HepG2 (cell line): ENCODE data around the gene FGFR1OP2. TPM values are rescaled to one million over a fixed set of nuclear protein-coding genes. Genes with fewer than 3 reads are reported as not detected.

ENCODE experiments used
- ARNTL ChIP-seq: sonication (generic); formaldehyde crosslinking; IDR thresholded peaks from 2 replicates; pipeline ENCODE4 v1.4.0; 2020; ENCODE audit warnings: mild to moderate bottlenecking, missing genetic modification reagents
- ATF3 ChIP-seq: sonication (generic); formaldehyde crosslinking; IDR thresholded peaks from 2 replicates; pipeline ENCODE4 v1.4.0; 2020; ENCODE audit warnings: missing genetic modification reagents
- CERS6 ChIP-seq: sonication (generic); formaldehyde crosslinking; IDR thresholded peaks from 2 replicates; pipeline ENCODE4 v1.5.0; 2020; ENCODE audit warnings: missing genetic modification reagents
- CTCF ChIP-seq: sonication (generic); formaldehyde crosslinking; IDR thresholded peaks from 2 replicates; pipeline ENCODE4 v1.5.0; 2020; ENCODE audit warnings: mild to moderate bottlenecking, missing genetic modification reagents, moderate library complexity
- DMAP1 ChIP-seq: IDR thresholded peaks from 2 replicates; pipeline ENCODE4 v1.6.1; 2016
- EED ChIP-seq: sonication (generic); formaldehyde crosslinking; IDR thresholded peaks from 2 replicates; pipeline ENCODE4 v1.5.0; 2020; ENCODE audit warnings: mild to moderate bottlenecking, missing genetic modification reagents
- GRHL1 ChIP-seq: sonication (generic); formaldehyde crosslinking; conservative IDR thresholded peaks from 2 replicates; pipeline ENCODE4 v1.8.0; 2022; ENCODE audit warnings: missing genetic modification reagents
- NFATC3 ChIP-seq: sonication (generic); formaldehyde crosslinking; IDR thresholded peaks from 2 replicates; pipeline ENCODE4 v1.5.1; 2020; ENCODE audit warnings: mild to moderate bottlenecking, missing genetic modification reagents
- PRPF4 ChIP-seq: fragments of 200-400 bp; formaldehyde crosslinking; IDR thresholded peaks from 2 replicates; pipeline ENCODE4 v1.6.1; 2016; ENCODE audit warnings: low read length, low read depth; ENCODE audit not compliant: poor library complexity, severe bottlenecking
- SMARCE1 ChIP-seq: fragments of 450-650 bp; IDR thresholded peaks from 2 replicates; pipeline ENCODE4 v1.6.1; 2017; ENCODE audit warnings: borderline replicate concordance
- SRY ChIP-seq: sonication (generic); formaldehyde crosslinking; IDR thresholded peaks from 2 replicates; pipeline ENCODE4 v1.8.0; 2022; ENCODE audit warnings: mild to moderate bottlenecking, missing genetic modification reagents
- STAG1 ChIP-seq: sonication (generic); formaldehyde crosslinking; IDR thresholded peaks from 2 replicates; pipeline ENCODE4 v1.4.0; 2020; ENCODE audit warnings: missing genetic modification reagents
- THAP8 ChIP-seq: sonication (generic); formaldehyde crosslinking; IDR thresholded peaks from 2 replicates; pipeline ENCODE4 v1.5.1; 2020; ENCODE audit warnings: missing genetic modification reagents, mild to moderate bottlenecking, borderline replicate concordance
- ZBTB46 ChIP-seq: sonication (generic); formaldehyde crosslinking; IDR thresholded peaks from 2 replicates; pipeline ENCODE4 v1.4.0; 2020; ENCODE audit warnings: mild to moderate bottlenecking, missing genetic modification reagents, borderline replicate concordance
- ZNF10 ChIP-seq: sonication (generic); formaldehyde crosslinking; IDR thresholded peaks from 2 replicates; pipeline ENCODE4 v1.4.0; 2020; ENCODE audit warnings: mild to moderate bottlenecking, low read depth, missing genetic modification reagents, borderline replicate concordance
- ZNF317 ChIP-seq: sonication (generic); formaldehyde crosslinking; IDR thresholded peaks from 2 replicates; pipeline ENCODE4 v1.5.0; 2020; ENCODE audit warnings: mild to moderate bottlenecking, missing genetic modification reagents
- ZNF530 ChIP-seq: sonication (generic); formaldehyde crosslinking; IDR thresholded peaks from 2 replicates; pipeline ENCODE4 v1.5.0; 2020; ENCODE audit warnings: low read depth, mild to moderate bottlenecking, missing genetic modification reagents
- ZNF761 ChIP-seq: sonication (generic); formaldehyde crosslinking; conservative IDR thresholded peaks from 2 replicates; pipeline ENCODE4 v1.4.0; 2020; ENCODE audit warnings: mild to moderate bottlenecking, missing genetic modification reagents
- ZNF777 ChIP-seq: sonication (generic); formaldehyde crosslinking; IDR thresholded peaks from 2 replicates; pipeline ENCODE4 v1.4.0; 2020; ENCODE audit warnings: missing genetic modification reagents
- ZSCAN20 ChIP-seq: sonication (generic); formaldehyde crosslinking; IDR thresholded peaks from 2 replicates; pipeline ENCODE4 v1.4.0; 2020; ENCODE audit warnings: missing genetic modification reagents, mild to moderate bottlenecking, borderline replicate concordance
- polyA plus RNA-seq, 8 experiments: library from polyadenylated mRNA; depleted of rRNA in 3 of 8; stranded (reverse) in 7 of 8; unstranded in 1 of 8; fragments of >200 nt; fragmentation: Illumina TruSeq in 4 of 8; extraction: Trizol in 4 of 8; gene quantifications; 2 replicates each; pipeline versions ENCODE4 v1.2.1 to v1.2.3, GENCODE V29; 2011 to 2016; ENCODE audit warnings: low read depth in 4 of 8, missing spikeins in 1 of 8, mixed read lengths in 1 of 8; ENCODE audit not compliant: insufficient read depth in 1 of 8
- total RNA-seq, 5 experiments: library from RNA; depleted of rRNA; stranded (reverse); fragments of >200 nt; fragmentation: Illumina TruSeq; extraction: Trizol; gene quantifications; 2 replicates each; pipeline ENCODE4 v1.2.3, GENCODE V29; 2016; ENCODE audit warnings: low read depth in 1 of 5

FGFR1OP2 gene
- total and polyA plus RNA-seq, 2 of the 13 experiments (the other 11 are each of a cell fraction or from before 2014, with no cell fraction given) = 18.3 to 38.1 TPM

GRCh38 chr12:26937863-26938700 lies at the start of gene FGFR1OP2, which contains the start of gene INTS13 (continued):
- no peak for TF ChIP-seq ZSCAN20 (CRISPR knock-in tag)
- TF ChIP-seq EED (CRISPR knock-in tag) = no peak; the same call in 1 of the 2 replicates
- no peak for TF ChIP-seq ZNF530 (CRISPR knock-in tag)
- no peak for TF ChIP-seq GRHL1 (CRISPR knock-in tag)
- TF ChIP-seq PRPF4 = no peak
- peak; percentile 39 for TF ChIP-seq ZNF317
- no peak for TF ChIP-seq ZNF10 (CRISPR knock-in tag)
- TF ChIP-seq NFATC3 (CRISPR knock-in tag) = no peak
- TF ChIP-seq SMARCE1 = no peak
- TF ChIP-seq CTCF (CRISPR knock-in tag) = peak; percentile 17
- TF ChIP-seq DMAP1 (CRISPR knock-in tag) = peak; percentile 56; the same call in 1 of the 2 replicates
- TF ChIP-seq CERS6 (CRISPR knock-in tag) = no peak
- TF ChIP-seq ZBTB46 (CRISPR knock-in tag) = no peak
- peak; percentile 68; the same call in 1 of the 2 replicates for TF ChIP-seq THAP8 (CRISPR knock-in tag)
- TF ChIP-seq ATF3 = no peak
- TF ChIP-seq STAG1 (CRISPR knock-in tag) = no peak
- no peak for TF ChIP-seq ZNF777 (CRISPR knock-in tag)
- no peak for TF ChIP-seq SRY (CRISPR knock-in tag)
- TF ChIP-seq ZNF761 (CRISPR knock-in tag) = no peak
- 0 out of 2 replicates have a peak, but pooled peaks have one; percentile 8 for TF ChIP-seq ARNTL
